ENCODE results near the gene CENPC. TPM values are rescaled to one million over a fixed set of nuclear protein-coding genes. Genes with fewer than 3 reads are reported as not detected.
"Not testable (repeated sequence)": the region's sequence is repeated elsewhere in the genome, so short reads cannot be mapped to it uniquely, and the experiment has no call there.

CENPC gene
- 7.4 TPM for polyA plus RNA-seq (2013, experiment 1 of 2; ENCODE audit: insufficient read length)
- 9.3 TPM for polyA plus RNA-seq (2013, experiment 2 of 2; ENCODE audit: insufficient read length)

- DNase-seq: peak; percentile 98
Measured at GRCh38 chr4:67545199-67546003, at the start of gene CENPC. TSS of gene CENPC (minus strand) at chr4:67545503. CDS start at chr4:67545355, 148 bp downstream.

GRCh38 chr4:67593741-67594175, 48.5 kb upstream of the CENPC start:
- DNase-seq: no peak

- no peak for DNase-seq
Measured at GRCh38 chr4:67587156-67587555, 41.9 kb upstream of the CENPC start.

- no peak for DNase-seq
Measured at GRCh38 chr4:67584496-67584895, 39.2 kb upstream of the CENPC start.

GRCh38 chr4:67581913-67582312, 36.6 kb upstream of the CENPC start:
- no peak for DNase-seq

GRCh38 chr4:67581208-67581857, 36.0 kb upstream of the CENPC start:
- no peak for DNase-seq

- no peak for DNase-seq
Measured at GRCh38 chr4:67580577-67580976, 35.3 kb upstream of the CENPC start.

GRCh38 chr4:67576538-67576937, 31.2 kb upstream of the CENPC start:
- DNase-seq: no peak

GRCh38 chr4:67576059-67576466, 30.8 kb upstream of the CENPC start:
- DNase-seq: no peak

GRCh38 chr4:67575232-67576058, 30.1 kb upstream of the CENPC start:
- no peak for DNase-seq

- DNase-seq: no peak
Measured at GRCh38 chr4:67573193-67573592, 27.9 kb upstream of the CENPC start.

GRCh38 chr4:67571975-67572374, 26.7 kb upstream of the CENPC start:
- DNase-seq: no peak

- DNase-seq: no peak
Measured at GRCh38 chr4:67570537-67570936, 25.2 kb upstream of the CENPC start.

GRCh38 chr4:67568820-67569219, 23.5 kb upstream of the CENPC start:
- DNase-seq: peak; percentile 8

- no peak for DNase-seq
Measured at GRCh38 chr4:67566335-67566734, 21.0 kb upstream of the CENPC start.

GRCh38 chr4:67565284-67565683, 20.0 kb upstream of the CENPC start:
- peak; percentile 24 for DNase-seq

GRCh38 chr4:67558493-67558892, 13.2 kb upstream of the CENPC start, which contains the start of gene STAP1:
TSS of gene STAP1 (plus strand) at chr4:67558727. CDS start at chr4:67558810, 83 bp downstream.
- DNase-seq: no peak

GRCh38 chr4:67556436-67556835, 11.1 kb upstream of the CENPC start:
- DNase-seq: no peak

GRCh38 chr4:67555447-67555846, 10.1 kb upstream of the CENPC start:
- no peak for DNase-seq

GRCh38 chr4:67554096-67554495, 8.8 kb upstream of the CENPC start:
- no peak for DNase-seq

GRCh38 chr4:67552146-67552792, 7.0 kb upstream of the CENPC start:
- DNase-seq: not testable (repeated sequence)

- DNase-seq: no peak
Measured at GRCh38 chr4:67550857-67551256, 5.6 kb upstream of the CENPC start.

Data from fibroblast of skin of scalp (primary cell).